Neural progenitor cell (in vitro differentiated cells): Measurements from ENCODE around the gene GPR89B.
"Not testable (repeated sequence)": the region's sequence is repeated elsewhere in the genome, so short reads cannot be mapped to it uniquely, and the experiment has no call there.

Experiments
- EZH2 ChIP-seq: fragments of 200-600 bp; sonication (generic); IDR thresholded peaks from 2 replicates; pipeline ENCODE4 v1.6.1; 2017; ENCODE audit warnings: antibody characterized with exemption, mild to moderate bottlenecking, moderate library complexity
- EZH2phosphoT487 ChIP-seq: fragments of 200-600 bp; sonication (generic); IDR thresholded peaks from 2 replicates; pipeline ENCODE4 v1.6.1; 2017; ENCODE audit warnings: antibody characterized with exemption
- TF ChIP-seq, protein P1 (sequence below): fragments of 200-600 bp; sonication (generic); IDR thresholded peaks from 2 replicates; pipeline ENCODE4 v1.5.1; 2017; ENCODE audit warnings: antibody characterized with exemption, mild to moderate bottlenecking

DNA sequence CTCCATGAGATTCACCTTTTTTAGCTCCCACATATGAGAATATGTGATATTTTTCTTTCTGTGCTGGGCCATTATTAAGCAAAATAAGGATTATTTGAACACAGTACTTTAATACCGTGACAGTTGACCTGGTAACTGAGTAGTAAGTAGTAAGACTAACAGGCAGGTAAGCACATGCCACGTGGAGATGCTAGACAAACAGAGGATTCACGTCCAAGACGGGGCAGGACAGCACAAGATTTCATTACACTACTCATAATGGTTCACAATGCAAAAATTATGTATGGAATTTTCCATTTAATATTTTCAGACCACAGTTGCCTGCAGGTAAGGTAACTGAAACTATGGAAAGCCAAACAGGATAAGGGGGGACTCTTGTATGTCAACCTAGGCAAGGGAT lies 79.5 kb downstream of the GPR89B start:
- TF ChIP-seq, protein P1, sequence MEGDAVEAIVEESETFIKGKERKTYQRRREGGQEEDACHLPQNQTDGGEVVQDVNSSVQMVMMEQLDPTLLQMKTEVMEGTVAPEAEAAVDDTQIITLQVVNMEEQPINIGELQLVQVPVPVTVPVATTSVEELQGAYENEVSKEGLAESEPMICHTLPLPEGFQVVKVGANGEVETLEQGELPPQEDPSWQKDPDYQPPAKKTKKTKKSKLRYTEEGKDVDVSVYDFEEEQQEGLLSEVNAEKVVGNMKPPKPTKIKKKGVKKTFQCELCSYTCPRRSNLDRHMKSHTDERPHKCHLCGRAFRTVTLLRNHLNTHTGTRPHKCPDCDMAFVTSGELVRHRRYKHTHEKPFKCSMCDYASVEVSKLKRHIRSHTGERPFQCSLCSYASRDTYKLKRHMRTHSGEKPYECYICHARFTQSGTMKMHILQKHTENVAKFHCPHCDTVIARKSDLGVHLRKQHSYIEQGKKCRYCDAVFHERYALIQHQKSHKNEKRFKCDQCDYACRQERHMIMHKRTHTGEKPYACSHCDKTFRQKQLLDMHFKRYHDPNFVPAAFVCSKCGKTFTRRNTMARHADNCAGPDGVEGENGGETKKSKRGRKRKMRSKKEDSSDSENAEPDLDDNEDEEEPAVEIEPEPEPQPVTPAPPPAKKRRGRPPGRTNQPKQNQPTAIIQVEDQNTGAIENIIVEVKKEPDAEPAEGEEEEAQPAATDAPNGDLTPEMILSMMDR: not testable (repeated sequence)
- TF ChIP-seq EZH2, EZH2phosphoT487: not testable (repeated sequence)
